ENCODE results near the gene CCDC68. TPM values are rescaled to one million over a fixed set of nuclear protein-coding genes. Genes with fewer than 3 reads are reported as not detected.

CCDC68 gene
- total and polyA plus RNA-seq, 2 of the 8 experiments (the other 6 are each of a cell fraction or from before 2014, with no cell fraction given): 0.06 to 0.80 TPM

- TF ChIP-seq CHD7 (IDR thresholded peaks at IDR 0.05; ENCODE audit: insufficient replicate concordance, low read length): no peak
- no peak for TF ChIP-seq ATF3 (IDR thresholded peaks at IDR 0.05; ENCODE audit: insufficient read depth, low read depth, low read length)
- TF ChIP-seq TCF12 (IDR thresholded peaks at IDR 0.05; ENCODE audit: low read depth, low read length): no peak
- TF ChIP-seq GTF2F1 (IDR thresholded peaks at IDR 0.05; ENCODE audit: borderline replicate concordance, low read depth, low read length): no peak
- TF ChIP-seq RFX5 (IDR thresholded peaks at IDR 0.05; ENCODE audit: borderline replicate concordance, low read depth, low read length): no peak
- no peak for TF ChIP-seq FOSL1 (IDR thresholded peaks at IDR 0.05; ENCODE audit: insufficient read depth, low read depth, low read length)
These were observed 3.8 kb upstream of the CCDC68 start (continued) for GRCh38 chr18:54962919-54963645.

Data from H1 (cell line).